Measurements from ENCODE around the gene PCDHGA7.
"Not testable (repeated sequence)": the region's sequence is repeated elsewhere in the genome, so short reads cannot be mapped to it uniquely, and the experiment has no call there.

The PCDHGA7 gene

DNA sequence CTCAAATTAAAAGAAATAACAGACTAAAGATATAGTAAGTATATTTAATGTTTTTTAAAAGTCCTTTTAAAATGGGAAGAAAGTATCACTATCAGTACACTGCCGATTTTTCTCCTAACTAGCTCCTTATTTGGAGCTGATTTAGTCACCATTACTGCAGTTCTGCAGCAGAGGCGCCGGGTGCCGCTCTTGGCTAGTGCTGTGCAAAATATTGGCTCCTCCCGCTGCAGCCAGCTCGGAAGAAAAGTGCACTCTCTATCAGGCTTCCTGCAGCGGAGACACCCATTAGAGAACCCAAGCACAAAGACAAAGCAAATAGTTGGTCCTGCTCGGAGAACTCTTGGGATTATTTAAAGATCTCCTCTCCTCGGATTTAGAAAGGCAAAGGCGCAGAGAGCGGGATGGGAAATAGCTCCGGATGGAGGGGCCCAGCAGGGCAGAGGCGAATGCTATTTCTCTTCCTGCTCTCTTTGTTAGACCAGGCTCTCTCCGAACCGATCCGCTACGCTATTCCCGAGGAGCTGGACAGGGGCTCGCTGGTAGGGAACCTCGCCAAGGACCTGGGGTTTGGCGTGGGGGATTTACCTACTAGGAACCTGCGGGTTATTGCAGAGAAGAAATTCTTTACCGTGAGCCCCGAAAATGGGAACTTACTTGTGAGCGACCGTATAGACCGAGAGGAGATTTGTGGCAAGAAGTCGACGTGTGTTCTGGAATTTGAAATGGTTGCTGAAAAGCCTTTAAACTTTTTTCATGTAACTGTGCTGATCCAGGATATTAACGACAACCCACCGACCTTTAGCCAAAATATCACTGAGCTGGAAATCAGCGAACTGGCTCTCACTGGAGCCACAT is 12.3 kb upstream of the PCDHGA7 start, which contains the start of gene PCDHGB3:
Gene PCDHGB3 (plus strand): TSS at position 249 of the 855 bp plus-strand sequence. CDS start 153 bp downstream, at position 402.
- no peak for DNase-seq

DNA sequence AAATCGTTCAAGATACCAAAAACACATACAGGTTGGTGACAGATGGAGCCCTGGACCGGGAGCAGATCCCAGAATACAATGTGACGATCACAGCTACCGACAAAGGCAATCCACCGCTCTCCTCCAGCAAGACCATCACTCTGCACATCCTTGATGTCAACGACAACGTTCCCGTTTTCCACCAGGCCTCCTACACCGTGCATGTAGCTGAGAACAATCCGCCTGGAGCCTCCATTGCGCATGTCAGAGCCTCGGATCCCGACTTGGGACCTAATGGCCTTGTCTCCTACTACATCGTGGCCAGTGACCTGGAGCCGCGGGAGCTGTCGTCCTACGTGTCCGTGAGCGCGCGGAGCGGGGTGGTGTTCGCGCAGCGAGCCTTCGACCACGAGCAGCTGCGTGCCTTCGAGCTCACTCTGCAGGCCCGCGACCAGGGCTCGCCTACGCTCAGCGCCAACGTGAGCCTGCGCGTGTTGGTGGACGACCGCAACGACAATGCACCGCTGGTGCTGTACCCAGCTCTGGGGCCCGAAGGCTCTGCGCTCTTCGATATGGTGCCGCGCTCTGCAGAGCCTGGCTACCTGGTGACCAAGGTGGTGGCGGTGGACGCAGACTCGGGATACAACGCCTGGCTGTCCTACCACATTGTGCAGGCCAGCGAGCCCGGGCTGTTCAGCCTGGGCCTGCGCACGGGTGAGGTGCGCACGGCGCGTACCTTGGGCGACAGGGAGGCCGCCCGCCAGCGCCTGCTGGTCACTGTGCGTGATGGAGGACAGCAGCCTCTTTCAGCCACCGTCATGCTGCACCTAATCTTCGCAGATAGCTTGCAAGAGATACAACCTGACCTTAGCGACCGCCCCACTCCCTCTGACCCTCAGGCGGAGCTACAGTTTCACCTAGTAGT is 10.7 kb upstream of the PCDHGA7 start:
- no peak for DNase-seq

DNA sequence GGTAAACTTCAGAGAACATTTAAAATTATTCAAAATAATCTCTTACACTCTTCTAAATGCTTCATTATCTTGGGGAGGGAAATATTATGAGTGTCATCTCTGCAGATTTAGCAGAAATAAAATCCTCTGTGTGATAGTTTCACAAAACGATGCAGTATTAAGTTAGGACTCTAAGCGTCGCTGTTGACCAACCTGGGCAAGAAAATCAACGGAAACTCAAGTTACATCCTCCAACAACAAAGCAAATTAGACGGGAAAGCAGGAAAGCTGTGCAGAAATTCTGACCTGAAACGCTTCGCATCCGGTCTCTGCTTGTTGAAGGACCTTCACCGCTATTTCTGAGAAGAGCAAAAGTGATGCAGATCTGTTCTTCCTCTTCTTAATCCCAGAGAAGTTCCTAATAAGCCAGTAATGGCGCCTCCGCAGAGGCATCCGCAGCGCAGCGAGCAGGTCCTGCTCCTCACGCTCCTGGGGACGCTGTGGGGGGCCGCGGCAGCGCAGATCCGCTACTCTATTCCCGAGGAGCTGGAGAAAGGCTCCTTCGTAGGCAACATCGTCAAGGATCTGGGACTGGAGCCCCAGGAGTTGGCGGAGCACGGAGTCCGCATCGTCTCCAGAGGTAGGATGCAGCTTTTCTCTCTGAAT is 8.7 kb upstream of the PCDHGA7 start, which contains the start of gene PCDHGA6:
Gene PCDHGA6 (plus strand): TSS at position 219 of the 645 bp plus-strand sequence. CDS start 193 bp downstream, at position 412.
- no peak for DNase-seq

DNA sequence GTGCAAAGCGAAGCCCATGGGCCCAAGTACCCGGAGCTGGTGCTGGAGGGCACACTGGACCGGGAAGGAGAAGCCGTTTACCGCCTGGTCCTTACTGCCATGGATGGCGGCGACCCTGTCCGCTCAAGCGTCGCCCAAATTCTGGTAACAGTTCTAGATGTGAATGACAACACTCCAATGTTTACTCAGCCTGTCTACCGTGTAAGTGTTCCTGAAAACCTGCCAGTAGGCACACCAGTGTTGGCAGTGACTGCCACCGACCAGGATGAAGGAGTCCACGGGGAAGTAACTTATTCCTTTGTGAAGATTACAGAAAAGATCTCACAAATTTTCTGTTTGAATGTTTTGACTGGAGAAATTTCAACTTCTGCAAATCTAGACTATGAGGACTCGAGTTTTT is 7.9 kb upstream of the PCDHGA7 start:
- DNase-seq = no peak

DNA sequence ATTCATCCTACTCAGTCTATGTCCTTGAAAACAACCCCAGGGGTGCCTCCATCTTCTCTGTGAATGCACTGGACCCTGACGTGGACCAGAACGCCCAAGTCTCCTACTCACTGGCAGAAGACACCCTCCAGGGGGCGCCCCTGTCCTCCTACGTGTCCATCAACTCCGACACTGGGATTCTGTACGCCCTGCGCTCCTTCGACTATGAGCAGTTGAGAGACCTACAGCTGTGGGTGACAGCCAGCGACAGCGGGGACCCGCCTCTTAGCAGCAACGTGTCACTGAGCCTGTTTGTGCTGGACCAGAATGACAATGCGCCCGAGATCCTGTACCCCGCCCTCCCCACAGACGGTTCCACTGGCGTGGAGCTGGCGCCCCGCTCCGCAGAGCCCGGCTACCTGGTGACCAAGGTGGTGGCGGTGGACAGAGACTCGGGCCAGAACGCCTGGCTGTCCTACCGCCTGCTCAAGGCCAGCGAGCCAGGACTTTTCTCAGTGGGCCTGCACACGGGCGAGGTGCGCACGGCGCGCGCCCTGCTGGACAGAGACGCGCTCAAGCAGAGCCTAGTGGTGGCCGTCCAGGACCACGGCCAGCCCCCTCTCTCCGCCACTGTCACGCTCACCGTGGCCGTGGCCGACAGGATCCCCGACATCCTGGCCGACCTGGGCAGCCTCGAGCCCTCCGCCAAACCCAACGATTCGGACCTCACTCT is 6.9 kb upstream of the PCDHGA7 start:
- not testable (repeated sequence) for DNase-seq

DNA sequence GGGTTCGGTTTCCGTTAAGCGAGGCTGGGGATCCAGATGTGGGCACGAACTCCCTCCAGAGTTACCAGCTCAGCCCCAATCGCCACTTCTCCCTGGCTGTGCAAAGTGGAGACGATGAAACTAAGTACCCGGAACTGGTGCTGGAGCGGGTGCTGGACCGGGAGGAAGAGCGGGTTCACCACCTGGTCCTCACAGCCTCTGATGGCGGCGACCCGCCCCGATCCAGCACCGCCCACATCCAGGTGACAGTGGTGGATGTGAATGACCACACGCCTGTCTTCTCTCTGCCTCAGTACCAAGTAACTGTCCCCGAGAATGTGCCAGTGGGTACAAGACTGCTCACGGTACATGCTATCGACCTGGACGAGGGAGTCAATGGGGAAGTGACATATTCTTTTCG is 803 bp downstream of the PCDHGA7 start:
- no peak for DNase-seq

DNA sequence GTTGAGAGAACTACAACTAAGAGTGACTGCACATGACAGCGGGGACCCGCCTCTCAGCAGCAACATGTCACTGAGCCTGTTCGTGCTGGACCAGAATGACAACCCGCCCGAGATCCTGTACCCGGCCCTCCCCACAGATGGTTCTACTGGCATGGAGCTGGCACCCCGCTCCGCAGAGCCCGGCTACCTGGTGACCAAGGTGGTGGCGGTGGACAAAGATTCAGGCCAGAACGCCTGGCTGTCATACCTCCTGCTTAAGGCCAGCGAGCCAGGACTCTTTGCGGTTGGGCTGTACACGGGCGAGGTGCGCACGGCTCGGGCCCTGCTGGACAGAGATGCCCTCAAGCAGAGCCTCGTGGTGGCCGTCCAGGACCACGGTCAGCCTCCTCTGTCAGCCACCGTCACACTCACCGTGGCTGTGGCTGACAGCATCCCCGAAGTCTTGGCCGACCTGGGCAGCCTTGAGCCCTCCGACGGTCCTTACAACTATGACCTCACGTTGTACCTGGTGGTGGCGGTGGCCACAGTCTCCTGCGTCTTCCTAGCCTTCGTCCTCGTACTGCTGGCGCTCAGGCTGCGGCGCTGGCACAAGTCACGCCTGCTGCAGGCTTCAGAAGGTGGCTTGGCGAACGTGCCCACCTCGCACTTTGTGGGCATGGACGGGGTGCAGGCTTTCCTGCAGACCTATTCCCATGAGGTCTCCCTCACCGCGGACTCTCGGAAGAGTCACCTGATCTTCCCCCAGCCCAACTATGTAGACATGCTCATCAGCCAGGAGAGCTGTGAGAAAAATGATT is 2.1 kb downstream of the PCDHGA7 start:
- no peak for DNase-seq

DNA sequence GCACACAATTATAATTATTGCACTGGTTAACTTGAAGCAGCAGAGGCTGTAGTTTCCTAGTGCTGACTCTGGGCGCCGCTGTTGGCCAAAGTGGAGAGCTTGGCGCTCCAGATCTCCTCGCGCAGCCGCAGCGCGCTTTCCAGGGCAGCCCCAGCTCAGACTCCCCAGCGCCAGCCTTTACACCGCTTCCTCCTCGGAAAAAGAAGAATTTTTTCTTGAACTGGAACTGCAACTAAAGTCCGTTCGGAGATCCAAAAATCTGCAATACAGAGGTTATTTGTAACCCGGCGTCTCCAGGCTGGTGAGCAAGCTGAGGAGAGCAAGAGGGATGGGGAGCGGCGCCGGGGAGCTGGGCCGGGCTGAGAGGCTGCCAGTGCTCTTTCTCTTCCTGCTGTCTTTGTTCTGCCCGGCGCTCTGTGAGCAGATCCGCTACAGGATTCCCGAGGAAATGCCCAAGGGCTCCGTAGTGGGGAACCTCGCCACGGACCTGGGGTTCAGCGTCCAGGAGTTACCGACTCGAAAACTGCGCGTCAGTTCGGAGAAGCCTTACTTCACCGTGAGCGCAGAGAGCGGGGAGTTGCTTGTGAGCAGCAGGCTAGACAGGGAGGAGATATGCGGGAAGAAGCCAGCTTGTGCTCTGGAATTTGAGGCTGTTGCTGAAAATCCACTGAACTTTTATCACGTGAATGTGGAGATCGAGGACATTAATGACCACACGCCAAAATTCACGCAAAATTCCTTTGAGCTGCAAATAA is 5.2 kb downstream of the PCDHGA7 start, which contains the start of gene PCDHGB4:
Gene PCDHGB4 (plus strand): TSS at position 142 of the 755 bp plus-strand sequence. CDS start 187 bp downstream, at position 329.
- DNase-seq = not testable (repeated sequence)

DNA sequence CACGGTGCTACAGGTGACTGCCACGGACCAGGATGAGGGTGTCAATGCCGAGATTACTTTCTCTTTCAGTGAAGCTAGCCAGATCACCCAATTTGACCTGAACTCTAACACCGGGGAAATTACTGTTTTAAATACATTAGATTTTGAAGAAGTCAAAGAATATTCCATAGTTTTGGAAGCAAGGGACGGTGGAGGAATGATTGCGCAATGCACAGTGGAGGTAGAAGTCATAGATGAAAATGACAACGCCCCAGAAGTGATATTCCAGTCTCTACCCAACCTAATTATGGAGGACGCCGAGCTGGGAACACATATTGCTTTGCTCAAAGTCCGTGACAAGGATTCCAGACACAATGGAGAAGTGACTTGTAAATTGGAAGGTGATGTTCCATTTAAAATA is 6.1 kb downstream of the PCDHGA7 start:
- no peak for DNase-seq

DNA sequence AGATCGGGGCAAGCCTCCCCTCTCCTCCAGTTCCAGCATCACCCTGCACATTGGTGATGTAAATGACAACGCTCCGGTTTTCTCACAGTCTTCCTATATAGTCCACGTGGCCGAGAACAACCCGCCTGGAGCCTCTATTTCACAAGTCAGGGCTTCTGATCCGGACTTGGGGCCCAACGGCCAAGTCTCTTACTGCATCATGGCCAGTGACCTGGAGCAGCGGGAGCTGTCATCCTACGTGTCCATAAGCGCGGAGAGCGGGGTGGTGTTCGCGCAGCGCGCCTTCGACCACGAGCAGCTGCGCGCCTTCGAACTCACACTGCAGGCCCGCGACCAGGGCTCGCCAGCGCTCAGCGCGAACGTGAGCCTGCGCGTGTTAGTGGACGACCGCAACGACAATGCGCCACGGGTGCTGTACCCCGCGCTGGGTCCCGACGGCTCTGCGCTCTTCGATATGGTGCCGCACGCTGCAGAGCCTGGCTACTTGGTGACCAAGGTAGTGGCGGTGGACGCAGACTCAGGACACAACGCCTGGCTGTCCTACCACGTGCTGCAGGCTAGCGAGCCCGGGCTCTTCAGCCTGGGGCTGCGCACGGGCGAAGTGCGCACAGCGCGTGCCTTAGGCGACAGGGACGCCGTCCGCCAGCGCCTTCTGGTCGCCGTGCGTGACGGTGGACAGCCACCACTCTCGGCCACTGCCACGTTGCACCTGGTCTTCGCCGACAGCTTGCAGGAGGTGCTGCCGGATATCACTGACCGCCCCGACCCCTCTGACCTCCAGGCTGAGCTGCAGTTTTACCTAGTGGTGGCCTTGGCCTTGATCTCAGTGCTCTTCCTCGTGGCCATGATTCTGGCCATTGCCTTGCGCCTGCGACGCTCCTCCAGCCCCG is 6.9 kb downstream of the PCDHGA7 start:
- no peak for DNase-seq

DNA sequence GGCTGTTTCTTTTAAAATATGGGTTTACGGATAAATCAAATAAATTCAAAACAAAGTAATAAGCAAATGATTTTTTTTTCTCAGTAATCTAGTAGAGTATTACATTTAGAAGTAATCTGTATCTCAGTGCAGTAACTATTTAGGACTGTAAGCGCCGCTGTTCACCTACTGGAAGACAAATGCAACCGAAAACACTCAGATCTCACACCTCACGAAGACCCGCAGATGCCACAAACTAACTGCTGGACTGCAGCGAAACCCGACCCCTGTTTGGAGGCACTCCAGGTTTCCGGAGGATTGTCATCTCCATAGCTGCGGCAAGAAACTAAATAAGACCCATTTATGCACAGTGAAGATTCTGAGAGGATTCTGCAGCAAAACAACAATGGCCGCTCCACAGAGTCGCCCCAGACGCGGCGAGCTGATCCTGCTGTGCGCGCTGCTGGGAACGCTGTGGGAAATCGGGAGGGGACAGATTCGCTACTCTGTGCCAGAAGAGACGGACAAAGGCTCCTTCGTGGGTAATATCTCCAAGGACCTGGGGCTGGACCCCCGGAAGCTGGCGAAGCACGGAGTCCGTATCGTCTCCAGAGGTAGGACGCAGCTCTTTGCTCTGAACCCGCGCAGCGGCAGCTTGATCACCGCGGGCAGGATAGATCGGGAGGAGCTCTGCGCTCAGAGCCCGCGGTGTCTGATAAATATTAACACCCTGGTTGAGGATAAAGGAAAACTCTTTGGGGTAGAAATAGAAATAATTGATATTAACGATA is 10.1 kb downstream of the PCDHGA7 start, which contains the start of gene PCDHGA8:
Gene PCDHGA8 (plus strand): TSS at position 205 of the 770 bp plus-strand sequence. CDS start 181 bp downstream, at position 386.
- no peak for DNase-seq

DNA sequence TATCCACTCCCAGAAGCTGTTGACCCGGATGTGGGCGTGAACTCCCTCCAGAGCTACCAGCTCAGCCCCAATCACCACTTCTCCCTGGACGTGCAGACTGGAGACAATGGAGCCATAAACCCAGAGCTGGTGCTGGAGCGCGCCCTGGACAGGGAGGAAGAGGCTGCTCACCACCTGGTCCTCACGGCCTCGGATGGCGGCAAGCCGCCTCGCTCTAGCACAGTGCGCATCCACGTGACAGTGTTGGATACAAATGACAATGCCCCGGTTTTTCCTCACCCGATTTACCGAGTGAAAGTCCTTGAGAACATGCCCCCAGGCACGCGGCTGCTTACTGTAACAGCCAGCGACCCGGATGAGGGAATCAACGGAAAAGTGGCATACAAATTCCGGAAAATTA is 10.7 kb downstream of the PCDHGA7 start:
- DNase-seq = no peak

DNA sequence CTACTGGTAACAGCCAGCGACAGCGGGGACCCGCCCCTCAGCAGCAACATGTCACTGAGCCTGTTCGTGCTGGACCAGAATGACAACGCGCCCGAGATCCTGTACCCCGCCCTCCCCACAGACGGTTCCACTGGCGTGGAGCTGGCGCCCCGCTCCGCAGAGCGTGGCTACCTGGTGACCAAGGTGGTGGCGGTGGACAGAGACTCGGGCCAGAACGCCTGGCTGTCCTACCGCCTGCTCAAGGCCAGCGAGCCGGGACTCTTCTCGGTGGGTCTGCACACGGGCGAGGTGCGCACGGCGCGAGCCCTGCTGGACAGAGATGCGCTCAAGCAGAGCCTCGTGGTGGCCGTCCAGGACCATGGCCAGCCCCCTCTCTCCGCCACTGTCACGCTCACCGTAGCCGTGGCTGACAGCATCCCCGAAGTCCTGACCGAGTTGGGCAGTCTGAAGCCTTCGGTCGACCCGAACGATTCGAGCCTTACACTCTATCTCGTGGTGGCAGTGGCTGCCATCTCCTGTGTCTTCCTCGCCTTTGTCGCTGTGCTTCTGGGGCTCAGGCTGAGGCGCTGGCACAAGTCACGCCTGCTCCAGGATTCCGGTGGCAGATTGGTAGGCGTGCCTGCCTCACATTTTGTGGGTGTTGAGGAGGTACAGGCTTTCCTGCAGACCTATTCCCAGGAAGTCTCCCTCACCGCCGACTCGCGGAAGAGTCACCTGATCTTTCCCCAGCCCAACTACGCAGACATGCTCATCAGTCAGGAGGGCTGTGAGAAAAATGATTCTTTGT is 12.1 kb downstream of the PCDHGA7 start:
- DNase-seq = not testable (repeated sequence)

DNA sequence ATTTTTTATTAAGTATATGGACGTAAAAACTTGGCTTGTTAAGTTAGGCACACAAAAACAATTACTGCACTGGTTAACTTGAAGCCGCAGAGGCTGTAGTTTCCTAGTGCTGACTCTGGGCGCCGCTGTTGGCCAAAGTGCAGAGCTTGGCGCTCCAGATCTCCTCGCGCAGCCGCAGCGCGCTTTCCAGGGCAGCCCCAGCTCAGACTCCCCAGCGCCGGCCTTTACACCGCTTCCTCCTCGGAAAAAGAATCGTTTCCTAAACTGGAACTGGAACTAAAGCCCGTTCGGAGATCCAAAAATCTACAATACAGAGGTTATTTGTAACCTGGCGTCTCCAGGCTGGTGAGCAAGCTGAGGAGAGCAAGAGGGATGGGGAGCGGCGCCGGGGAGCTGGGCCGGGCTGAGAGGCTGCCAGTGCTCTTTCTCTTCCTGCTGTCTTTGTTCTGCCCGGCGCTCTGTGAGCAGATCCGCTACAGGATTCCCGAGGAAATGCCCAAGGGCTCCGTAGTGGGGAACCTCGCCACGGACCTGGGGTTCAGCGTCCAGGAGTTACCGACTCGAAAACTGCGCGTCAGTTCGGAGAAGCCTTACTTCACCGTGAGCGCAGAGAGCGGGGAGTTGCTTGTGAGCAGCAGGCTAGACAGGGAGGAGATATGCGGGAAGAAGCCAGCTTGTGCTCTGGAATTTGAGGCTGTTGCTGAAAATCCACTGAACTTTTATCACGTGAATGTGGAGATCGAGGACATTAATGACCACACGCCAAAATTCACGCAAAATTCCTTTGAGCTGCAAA is 15.4 kb downstream of the PCDHGA7 start, which contains the start of gene PCDHGB5:
Gene PCDHGB5 (plus strand): TSS at position 192 of the 796 bp plus-strand sequence. CDS start 181 bp downstream, at position 373.
- DNase-seq = peak; percentile 0

DNA sequence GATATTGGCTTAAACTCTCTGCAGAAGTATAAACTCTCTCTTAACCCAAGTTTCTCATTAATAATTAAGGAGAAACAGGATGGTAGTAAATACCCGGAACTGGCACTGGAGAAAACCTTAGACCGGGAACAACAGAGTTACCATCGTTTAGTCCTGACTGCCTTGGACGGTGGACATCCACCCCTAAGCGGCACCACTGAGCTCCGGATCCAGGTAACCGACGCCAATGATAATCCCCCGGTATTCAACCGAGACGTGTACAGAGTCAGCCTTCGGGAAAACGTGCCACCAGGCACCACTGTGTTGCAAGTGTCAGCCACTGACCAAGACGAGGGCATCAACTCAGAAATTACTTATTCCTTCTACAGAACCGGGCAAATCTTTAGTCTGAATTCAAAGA is 16.1 kb downstream of the PCDHGA7 start:
- no peak for DNase-seq

DNA sequence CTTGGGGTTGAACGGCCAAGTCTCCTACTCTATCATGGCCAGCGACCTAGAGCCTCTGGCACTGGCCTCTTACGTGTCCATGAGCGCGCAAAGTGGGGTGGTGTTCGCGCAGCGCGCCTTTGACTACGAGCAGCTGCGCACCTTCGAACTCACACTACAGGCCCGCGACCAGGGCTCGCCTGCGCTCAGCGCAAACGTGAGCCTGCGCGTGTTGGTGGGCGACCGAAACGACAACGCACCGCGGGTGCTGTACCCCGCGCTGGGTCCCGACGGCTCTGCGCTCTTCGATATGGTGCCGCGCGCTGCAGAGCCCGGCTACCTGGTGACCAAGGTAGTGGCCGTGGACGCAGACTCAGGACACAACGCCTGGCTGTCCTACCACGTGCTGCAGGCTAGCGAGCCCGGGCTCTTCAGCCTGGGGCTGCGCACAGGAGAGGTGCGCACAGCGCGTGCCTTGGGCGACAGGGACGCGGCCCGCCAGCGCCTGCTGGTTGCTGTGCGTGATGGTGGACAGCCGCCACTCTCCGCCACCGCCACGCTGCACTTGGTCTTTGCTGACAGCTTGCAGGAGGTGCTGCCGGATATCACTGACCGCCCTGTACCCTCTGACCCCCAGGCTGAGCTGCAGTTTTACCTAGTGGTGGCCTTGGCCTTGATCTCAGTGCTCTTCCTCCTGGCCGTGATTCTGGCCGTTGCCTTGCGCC is 17.2 kb downstream of the PCDHGA7 start:
- no peak for DNase-seq
